Activated naive CD8-positive, alpha-beta T cell treated with anti-CD3 and anti-CD28 coated beads, Interleukin-2, amount 10 ng/mL, durations not matched to agents 7 days and 5 days (primary cell): ENCODE data around the gene HSCB. TPM values are rescaled to one million over a fixed set of nuclear protein-coding genes. Genes with fewer than 3 reads are reported as not detected.
"Not testable (repeated sequence)": the region's sequence is repeated elsewhere in the genome, so short reads cannot be mapped to it uniquely, and the experiment has no call there.

Source experiments
- ATAC-seq: fragments of 150-1000 bp; cut with Tn5 transposase; one replicate; pipeline ENCODE4 v1.10.0; 2021; ENCODE audit warnings: low read depth, moderate library complexity
- POLR2A ChIA-PET: fragments of 350-600 bp; sonication (Branson Sonifier 250); formaldehyde crosslinking; loops from one replicate; lab custom pipeline; 2021; ENCODE audit warnings: antibody characterized with exemption; lab: Charles Lee
- DNase-seq: peaks from one replicate; pipeline ENCODE4 v3.0.0; 2021
- H3K27ac Mint-ChIP-seq: one replicate; pipeline ENCODE4 v1.8.0; 2022; ENCODE audit warnings: mild to moderate bottlenecking, mixed read lengths
- H3K27me3 Mint-ChIP-seq: one replicate; pipeline ENCODE4 v1.8.0; 2022; ENCODE audit warnings: mild to moderate bottlenecking, moderate library complexity, mixed read lengths
- H3K36me3 Mint-ChIP-seq: one replicate; pipeline ENCODE4 v1.8.0; 2021; ENCODE audit warnings: mild to moderate bottlenecking, mixed read lengths
- H3K4me1 Mint-ChIP-seq: one replicate; pipeline ENCODE4 v1.8.0; 2021; ENCODE audit warnings: mixed read lengths
- H3K4me3 Mint-ChIP-seq: one replicate; pipeline ENCODE4 v1.8.0; 2022; ENCODE audit warnings: mild to moderate bottlenecking, moderate library complexity, mixed read lengths
- H3K9me3 Mint-ChIP-seq: one replicate; pipeline ENCODE4 v1.8.0; 2021; ENCODE audit warnings: mixed read lengths
- total RNA-seq, 2 experiments: library from RNA; stranded (reverse); gene quantifications; one replicate each; pipeline ENCODE4 v1.2.3, GENCODE V29; 2021

Gene HSCB
- 10 to 100 TPM; 15.1 to 18.1 TPM for total RNA-seq

DNA sequence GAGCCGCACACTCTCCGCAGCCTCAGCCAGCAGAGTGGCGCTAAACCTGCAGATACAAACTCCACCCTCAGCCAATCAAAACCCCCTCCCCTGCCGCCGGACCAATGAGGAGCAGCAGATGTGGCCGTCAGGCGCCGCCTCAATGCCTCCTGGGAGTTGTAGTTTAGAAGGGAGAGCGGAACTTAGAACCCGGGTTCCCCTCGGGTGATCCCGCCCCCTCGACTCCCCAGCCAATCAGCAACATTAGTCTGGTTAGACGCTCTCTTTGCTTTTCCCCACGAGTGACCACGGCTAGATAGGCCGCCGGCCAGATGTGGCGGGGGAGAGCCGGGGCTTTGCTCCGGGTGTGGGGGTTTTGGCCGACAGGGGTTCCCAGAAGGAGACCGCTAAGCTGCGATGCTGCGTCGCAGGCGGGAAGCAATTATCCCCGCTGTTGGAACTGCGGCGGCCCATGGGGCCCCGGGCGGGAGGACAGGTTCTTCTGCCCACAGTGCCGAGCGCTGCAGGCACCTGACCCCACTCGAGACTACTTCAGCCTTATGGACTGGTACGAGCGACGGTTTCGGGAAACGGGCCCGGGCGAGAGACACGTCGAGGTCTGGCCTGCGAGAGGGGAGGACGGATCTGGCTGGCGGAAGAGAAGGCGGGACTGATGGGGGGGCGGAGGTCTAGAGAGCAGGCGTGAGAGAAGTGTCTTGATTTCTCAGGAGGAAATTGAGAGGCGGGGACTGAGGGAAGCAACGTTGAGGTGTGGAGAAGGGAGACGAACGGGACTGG is at the start of gene HSCB, which contains the start of gene CHEK2:
Gene HSCB (plus strand): TSS at position 255 of the 777 bp plus-strand sequence. CDS start 57 bp downstream, at position 312.
Gene CHEK2 (minus strand): TSS at position 36 of the 777 bp plus-strand sequence. CDS start 7,099 bp downstream, outside the sequence.
- Mint-ChIP-seq H3K4me1 (peaks cover 32% of the 10 kb centered on the region), H3K36me3 (peaks cover 25% of the 10 kb centered on the region), H3K27me3 (no peaks in the 10 kb centered on the region), H3K4me3 (peak within 1 kb of the TSS; percentile 89), H3K9me3 (no peaks in the 10 kb centered on the region), H3K27ac (peak within 1 kb of the TSS; percentile 76)
- POLR2A ChIA-PET, result interaction anchor here (3.8 kb wide), 1 partner anchor 31 kb away, joined by 21 read pairs; the partner anchor contains the start of gene CCDC117
- peak; percentile 91 for DNase-seq
- ATAC-seq, result peak; percentile 86

DNA sequence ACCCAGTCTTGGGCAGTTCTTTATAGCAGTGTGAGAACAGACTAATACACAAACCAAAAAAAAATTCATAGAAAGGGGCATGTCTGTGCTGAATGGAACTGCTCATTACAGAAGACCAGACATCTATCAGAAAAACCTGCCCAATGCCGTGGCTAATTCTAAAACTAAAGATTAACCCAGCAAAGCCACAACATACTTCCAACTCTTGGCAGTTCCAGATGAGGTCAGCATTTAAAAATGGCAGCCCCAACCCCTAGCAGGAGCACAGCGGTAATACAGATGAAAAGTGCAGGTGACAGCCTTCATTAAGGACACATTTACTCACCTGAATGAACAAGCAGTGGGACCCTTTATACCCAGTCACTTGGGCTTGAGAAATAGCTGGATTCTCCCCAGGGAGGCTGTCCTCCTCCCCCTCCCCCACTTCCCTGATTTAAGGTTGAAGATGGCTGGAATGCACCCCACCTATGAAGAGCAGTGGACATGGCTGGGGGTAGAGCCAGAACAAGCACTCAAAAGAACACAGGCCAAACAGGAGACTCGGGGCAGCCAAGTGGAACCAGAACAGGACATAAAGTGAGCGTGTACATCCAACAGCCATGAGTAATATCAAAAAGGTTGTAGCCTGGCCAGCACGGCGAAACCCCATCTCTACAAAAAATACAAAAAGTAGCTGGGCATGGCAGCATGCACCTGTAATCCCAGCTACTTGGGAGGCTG is 48.6 kb upstream of the HSCB start:
- H3K4me3 Mint-ChIP-seq, H3K27me3 Mint-ChIP-seq, POLR2A ChIA-PET, ATAC-seq, DNase-seq, H3K9me3 Mint-ChIP-seq, H3K4me1 Mint-ChIP-seq, H3K27ac Mint-ChIP-seq: not testable (repeated sequence)
- peaks cover 48% of the 10 kb centered on the region for H3K36me3 Mint-ChIP-seq

GRCh38 chr22:28702891-28703290 is 38.9 kb upstream of the HSCB start:
- Mint-ChIP-seq H3K36me3 (peaks cover 49% of the 10 kb centered on the region), H3K27ac (no peak overlapping the region), H3K4me1 (no peaks in the 10 kb centered on the region), H3K9me3 (no peaks in the 10 kb centered on the region), H3K4me3 (no peak overlapping the region), H3K27me3 (no peaks in the 10 kb centered on the region)
- DNase-seq (no peak), ATAC-seq (no peak)
- POLR2A ChIA-PET, result no interaction called here

GRCh38 chr22:28703436-28703835 is 38.4 kb upstream of the HSCB start:
- no peaks in the 10 kb centered on the region for H3K27me3 Mint-ChIP-seq
- H3K4me3 Mint-ChIP-seq, result no peak overlapping the region
- H3K9me3 Mint-ChIP-seq, result no peaks in the 10 kb centered on the region
- ATAC-seq (no peak), DNase-seq (no peak)
- POLR2A ChIA-PET, result no interaction called here
- H3K4me1 Mint-ChIP-seq, result no peaks in the 10 kb centered on the region
- peaks cover 49% of the 10 kb centered on the region for H3K36me3 Mint-ChIP-seq
- H3K27ac Mint-ChIP-seq, result no peak overlapping the region

DNA sequence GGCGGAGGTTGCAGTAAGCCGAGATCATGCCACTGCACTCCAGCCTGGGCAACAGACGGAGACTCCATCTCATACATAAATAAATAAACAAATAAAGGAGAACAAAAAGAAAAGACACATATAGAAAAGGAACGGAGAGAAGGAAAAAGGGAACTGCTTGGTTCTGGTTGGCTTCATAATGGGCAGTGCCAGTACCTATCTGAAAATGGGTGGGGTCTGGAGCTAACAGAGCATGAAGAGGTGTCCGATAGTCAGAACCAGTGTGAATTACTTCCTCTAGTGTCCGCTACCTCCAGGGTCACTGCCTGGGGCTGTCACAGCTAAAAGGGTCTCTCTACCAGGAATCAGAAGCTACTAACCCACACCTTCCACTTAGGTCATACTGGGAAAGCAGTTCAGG is 35.0 kb upstream of the HSCB start:
- no peak overlapping the region for H3K27ac Mint-ChIP-seq
- peaks cover 2% of the 10 kb centered on the region for H3K4me1 Mint-ChIP-seq
- ATAC-seq (no peak), DNase-seq (no peak)
- POLR2A ChIA-PET, result no interaction called here
- peaks cover 47% of the 10 kb centered on the region for H3K36me3 Mint-ChIP-seq
- no peaks in the 10 kb centered on the region for H3K27me3 Mint-ChIP-seq
- no peaks in the 10 kb centered on the region for H3K9me3 Mint-ChIP-seq
- H3K4me3 Mint-ChIP-seq, result no peak overlapping the region

GRCh38 chr22:28710107-28710506 is 31.7 kb upstream of the HSCB start:
- Mint-ChIP-seq H3K27ac (no peak overlapping the region), H3K4me3 (no peak overlapping the region), H3K4me1 (peaks cover 19% of the 10 kb centered on the region), H3K9me3 (no peaks in the 10 kb centered on the region), H3K27me3 (no peaks in the 10 kb centered on the region), H3K36me3 (peaks cover 52% of the 10 kb centered on the region)
- ATAC-seq, result no peak
- POLR2A ChIA-PET, result interaction anchor here (0.6 to 1.2 kb wide), 2 partner anchors 8 to 1788 kb away, joined by 4 to 8 read pairs; no protein-coding TSS in a partner anchor
- no peak for DNase-seq

GRCh38 chr22:28710576-28711191 is 31.2 kb upstream of the HSCB start:
- no peak for ATAC-seq
- Mint-ChIP-seq H3K27ac (no peak overlapping the region), H3K36me3 (peaks cover 53% of the 10 kb centered on the region), H3K4me1 (peaks cover 19% of the 10 kb centered on the region), H3K4me3 (no peak overlapping the region), H3K27me3 (no peaks in the 10 kb centered on the region), H3K9me3 (no peaks in the 10 kb centered on the region)
- DNase-seq, result no peak
- POLR2A ChIA-PET, result interaction anchor here (1.2 kb wide), 1 partner anchor 9 kb away, joined by 4 read pairs; no protein-coding TSS in a partner anchor

DNA sequence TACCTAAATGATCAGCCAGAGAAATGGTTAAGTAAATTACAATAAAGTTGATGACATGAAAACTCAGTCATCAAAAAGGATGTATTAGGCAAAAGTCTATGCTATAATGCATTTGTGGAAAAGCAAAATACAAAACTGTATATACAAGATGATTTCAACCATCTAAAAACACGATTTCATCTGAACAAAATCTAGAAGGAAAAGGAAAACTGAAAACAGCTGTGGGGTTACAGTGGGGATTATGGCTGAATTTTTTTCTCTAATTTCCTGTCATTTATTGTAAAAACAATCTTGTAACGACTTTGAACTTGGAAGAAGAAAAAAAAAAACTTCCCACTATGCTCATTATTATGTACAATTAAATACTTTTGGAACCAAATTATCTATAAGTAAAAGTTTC is 30.5 kb upstream of the HSCB start:
- DNase-seq, result no peak
- H3K4me3 Mint-ChIP-seq, result no peak overlapping the region
- no peak for ATAC-seq
- no peaks in the 10 kb centered on the region for H3K27me3 Mint-ChIP-seq
- peaks cover 19% of the 10 kb centered on the region for H3K4me1 Mint-ChIP-seq
- H3K9me3 Mint-ChIP-seq, result no peaks in the 10 kb centered on the region
- POLR2A ChIA-PET, result no interaction called here
- no peak overlapping the region for H3K27ac Mint-ChIP-seq
- peaks cover 49% of the 10 kb centered on the region for H3K36me3 Mint-ChIP-seq

GRCh38 chr22:28711820-28712777 is 29.7 kb upstream of the HSCB start:
- H3K36me3 Mint-ChIP-seq, result peaks cover 46% of the 10 kb centered on the region
- no peaks in the 10 kb centered on the region for H3K9me3 Mint-ChIP-seq
- no peaks in the 10 kb centered on the region for H3K27me3 Mint-ChIP-seq
- no peak overlapping the region for H3K4me3 Mint-ChIP-seq
- H3K27ac Mint-ChIP-seq, result no peak overlapping the region
- DNase-seq, result no peak
- no peak for ATAC-seq
- H3K4me1 Mint-ChIP-seq, result peaks cover 19% of the 10 kb centered on the region
- POLR2A ChIA-PET, result no interaction called here

GRCh38 chr22:28714043-28714628 is 27.7 kb upstream of the HSCB start:
- Mint-ChIP-seq H3K4me3 (no peak overlapping the region), H3K27ac (no peak overlapping the region), H3K36me3 (peaks cover 45% of the 10 kb centered on the region), H3K4me1 (peaks cover 25% of the 10 kb centered on the region), H3K9me3 (no peaks in the 10 kb centered on the region), H3K27me3 (no peaks in the 10 kb centered on the region)
- DNase-seq, result no peak
- POLR2A ChIA-PET, result no interaction called here
- ATAC-seq, result no peak

GRCh38 chr22:28715611-28716010 is 26.2 kb upstream of the HSCB start:
- Mint-ChIP-seq H3K4me1 (peaks cover 25% of the 10 kb centered on the region), H3K9me3 (no peaks in the 10 kb centered on the region), H3K27me3 (no peaks in the 10 kb centered on the region), H3K36me3 (peaks cover 47% of the 10 kb centered on the region), H3K4me3 (no peak overlapping the region), H3K27ac (no peak overlapping the region)
- DNase-seq, result no peak
- ATAC-seq, result no peak
- POLR2A ChIA-PET, result no interaction called here

DNA sequence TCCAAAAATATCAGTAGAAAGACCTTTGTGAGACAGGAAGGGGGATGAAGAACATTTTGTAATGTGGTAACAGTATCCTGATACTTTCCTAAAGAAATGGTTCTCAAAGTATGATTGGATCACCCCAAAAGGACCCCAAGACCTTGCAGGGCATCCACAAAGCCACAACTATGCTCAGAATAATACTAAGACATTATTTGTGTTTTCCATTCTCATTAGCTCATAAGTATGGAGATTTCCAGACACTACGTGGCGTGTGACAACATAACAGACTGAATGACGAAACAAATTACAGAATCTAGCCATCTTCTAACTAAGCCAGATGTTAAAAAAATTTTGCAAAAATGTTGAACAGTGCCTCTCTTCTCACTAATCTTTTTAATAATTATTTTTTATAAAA is 25.2 kb upstream of the HSCB start:
- Mint-ChIP-seq H3K27ac (no peak overlapping the region), H3K36me3 (peaks cover 43% of the 10 kb centered on the region)

More for the DNA sequence above, 25.2 kb upstream of the HSCB start:
- DNase-seq, result no peak
- no peak for ATAC-seq
- POLR2A ChIA-PET, result no interaction called here
- no peak overlapping the region for H3K4me3 Mint-ChIP-seq
- no peaks in the 10 kb centered on the region for H3K9me3 Mint-ChIP-seq
- H3K4me1 Mint-ChIP-seq, result peaks cover 23% of the 10 kb centered on the region
- no peaks in the 10 kb centered on the region for H3K27me3 Mint-ChIP-seq
